ENCODE measurements around the gene SPOP. TPM values are rescaled to one million over a fixed set of nuclear protein-coding genes. Genes with fewer than 3 reads are reported as not detected.

SPOP gene
- total and polyA plus RNA-seq, 9 of the 15 experiments (the other 6 are each of a cell fraction or from before 2014, with no cell fraction given), result 34.2 to 65.9 (median 39.7) TPM

GRCh38 chr17:49570540-49571242 lies 107.2 kb downstream of the SPOP start:
- no TSS peak for BruUV-seq (replicated peaks)
- peak overlapping the region; percentile 84; the same call in 1 of the 2 replicates for H2AFZ ChIP-seq (ENCODE audit: low read depth, low read length)
- no peaks in the 10 kb centered on the region for H3K9me1 ChIP-seq (ENCODE audit: control insufficient read depth, insufficient read depth, low read length)
- FAIRE-seq, result no peak
- TF ChIP-seq NR2C1 (IDR thresholded peaks at IDR 0.05) (no peak; the same call in 1 of the 2 replicates), NR2C1 (tag; IDR thresholded peaks at IDR 0.05) (0 out of 2 replicates have a peak, but pooled peaks have one; percentile 38), ZNF561 (CRISPR knock-in tag; conservative IDR thresholded peaks at IDR 0.05) (no peak), ZNF589 (CRISPR knock-in tag; IDR thresholded peaks at IDR 0.05; ENCODE audit: low read depth) (no peak), NR2C2 (CRISPR knock-in tag; IDR thresholded peaks at IDR 0.05) (no peak), NR2C2 (tag; IDR thresholded peaks at IDR 0.05) (peak; percentile 30; the same call in 1 of the 2 replicates), ZNF263 (CRISPR knock-in tag; IDR thresholded peaks at IDR 0.05; ENCODE audit: borderline replicate concordance) (peak; percentile 62; the same call in 1 of the 2 replicates), ZNF780A (CRISPR knock-in tag; IDR thresholded peaks at IDR 0.05) (no peak)
- H3K27me3 ChIP-seq (ENCODE audit: control insufficient read depth in 2 of 2, insufficient read depth in 2 of 2, low read length in 2 of 2), result peaks cover 14 to 45% of the 10 kb centered on the region in 2 experiments; a peak in 4 of 5 replicates
- in situ Hi-C loops (cut with MboI) (loop anchor here (5.0 kb wide), 3 partner anchors 127 to 427 kb away; partner anchors contain the start of genes DLX3 and TAC4), intact Hi-C loops (cut with micrococcal nuclease) (loop anchor here (1.0 kb wide), 2 partner anchors 125 to 428 kb away; no protein-coding TSS in a partner anchor)
- no peak overlapping the region for H3K27ac ChIP-seq (ENCODE audit: extremely low read depth, low read depth, low read length)
- H3K9me3 ChIP-seq (replicated peaks; ENCODE audit: control insufficient read depth, insufficient read depth, low read depth, low read length), result no peaks in the 10 kb centered on the region
- no peak for DNase-seq (ENCODE audit: extremely low read depth in 1 of 4, low spot score in 3 of 4)
- ChIA-PET POLR2A (interaction anchor here (0.6 to 1.3 kb wide), 4 partner anchors 16 to 397 kb away, joined by 3 to 4 read pairs (median 3); no protein-coding TSS in a partner anchor), CTCF (ENCODE audit: low intra/inter-chr PET ratio) (interaction anchor here (0.7 to 7.7 kb wide), 11 partner anchors 13 to 1553 kb away, joined by 3 to 167 read pairs (median 7); partner anchors contain the start of gene SLC35B1)
- H3K4me1 ChIP-seq (replicated peaks in 1 of 2; ENCODE audit: control insufficient read depth in 2 of 2, insufficient read depth in 2 of 2, low read length in 2 of 2), result peaks cover 0 to 36% of the 10 kb centered on the region in 2 experiments; a peak in 4 of 5 replicates
- peaks cover 16% of the 10 kb centered on the region for H4K20me1 ChIP-seq (replicated peaks; ENCODE audit: control insufficient read depth, insufficient read depth, low read length)
- peak overlapping the region; percentile 68 for H3K4me3 ChIP-seq
- no peaks in the 10 kb centered on the region for H3K36me3 ChIP-seq (ENCODE audit: control insufficient read depth, insufficient read depth, low read length)
- no peaks in the 10 kb centered on the region for H3K79me2 ChIP-seq (ENCODE audit: control insufficient read depth, insufficient read depth, low read length)
- H3K4me2 ChIP-seq (ENCODE audit: insufficient read depth, low read length), result peak overlapping the region; percentile 81
- ATAC-seq, result peak; percentile 2; the same call in 1 of the 3 replicates
- H3K9ac ChIP-seq (ENCODE audit: insufficient read depth in 1 of 2, low read depth in 2 of 2, low read length in 2 of 2), result peak overlapping the region in 1 of 2 experiments; percentile 85; a peak in 2 of 4 replicates
- WGBS (ENCODE audit: insufficient coverage, low coverage, missing lambda C conversion rate), result 16% methylated on average over 11 of the region's 11 CpGs
